AG09309 (cell line): ENCODE measurements around the gene LRPAP1.

Source experiments
- DNase-seq: peaks from one replicate; pipeline ENCODE4 v3.0.0-alpha.2; 2010; ENCODE audit warnings: low read depth
- H3K4me3 ChIP-seq: 2 replicates; pipeline ENCODE4 v1.5.1; 2011; ENCODE audit warnings: mild to moderate bottlenecking, low read depth, low read length, moderate library complexity; ENCODE audit not compliant: control insufficient read depth
- TF ChIP-seq, protein P1 (sequence below): IDR thresholded peaks from 2 replicates; pipeline ENCODE4 v1.5.1; 2011; ENCODE audit warnings: mild to moderate bottlenecking, low read depth, low read length, inconsistent platforms; ENCODE audit not compliant: insufficient read depth, control insufficient read depth; ENCODE audit errors: missing control alignments

Gene LRPAP1

DNA sequence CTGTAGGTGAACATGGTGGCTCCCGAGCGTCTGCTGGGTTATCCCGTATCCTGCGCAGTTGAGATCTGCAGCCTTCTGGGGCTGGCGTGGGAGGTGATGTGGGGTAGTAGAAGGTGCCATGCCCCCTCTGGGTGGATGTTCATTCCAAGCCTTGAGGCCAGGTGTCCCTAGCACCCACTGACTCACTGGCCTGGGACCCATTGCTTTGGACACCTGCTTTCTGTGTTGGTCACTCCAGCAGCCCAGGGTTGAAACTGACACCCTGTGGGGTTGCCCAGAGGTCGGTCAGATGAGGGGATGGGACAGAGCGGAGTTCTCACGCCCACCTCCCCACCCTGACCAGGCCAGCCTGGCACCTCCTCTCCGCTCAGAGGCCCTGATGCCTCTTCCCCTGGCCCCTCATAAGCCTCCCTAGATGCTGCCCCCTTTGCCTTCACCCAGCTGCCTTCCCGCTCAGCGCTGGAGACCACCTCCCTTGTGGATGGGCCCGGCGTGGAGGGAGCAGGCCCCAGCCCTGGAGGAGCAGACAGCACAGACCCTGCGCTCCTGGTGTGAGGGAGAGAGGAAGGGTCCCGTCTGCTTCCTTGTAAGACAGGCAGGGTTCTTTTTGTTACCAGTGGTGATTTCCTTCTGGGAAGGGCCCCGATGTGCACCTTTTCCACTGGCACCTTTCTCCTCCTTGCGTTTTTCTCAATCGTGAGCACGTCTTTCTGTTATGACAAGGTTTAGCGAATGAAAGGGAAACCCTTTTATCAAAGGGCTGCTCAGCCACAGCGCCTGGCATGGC, 67.1 kb downstream of the LRPAP1 start:
- TF ChIP-seq, protein P1, sequence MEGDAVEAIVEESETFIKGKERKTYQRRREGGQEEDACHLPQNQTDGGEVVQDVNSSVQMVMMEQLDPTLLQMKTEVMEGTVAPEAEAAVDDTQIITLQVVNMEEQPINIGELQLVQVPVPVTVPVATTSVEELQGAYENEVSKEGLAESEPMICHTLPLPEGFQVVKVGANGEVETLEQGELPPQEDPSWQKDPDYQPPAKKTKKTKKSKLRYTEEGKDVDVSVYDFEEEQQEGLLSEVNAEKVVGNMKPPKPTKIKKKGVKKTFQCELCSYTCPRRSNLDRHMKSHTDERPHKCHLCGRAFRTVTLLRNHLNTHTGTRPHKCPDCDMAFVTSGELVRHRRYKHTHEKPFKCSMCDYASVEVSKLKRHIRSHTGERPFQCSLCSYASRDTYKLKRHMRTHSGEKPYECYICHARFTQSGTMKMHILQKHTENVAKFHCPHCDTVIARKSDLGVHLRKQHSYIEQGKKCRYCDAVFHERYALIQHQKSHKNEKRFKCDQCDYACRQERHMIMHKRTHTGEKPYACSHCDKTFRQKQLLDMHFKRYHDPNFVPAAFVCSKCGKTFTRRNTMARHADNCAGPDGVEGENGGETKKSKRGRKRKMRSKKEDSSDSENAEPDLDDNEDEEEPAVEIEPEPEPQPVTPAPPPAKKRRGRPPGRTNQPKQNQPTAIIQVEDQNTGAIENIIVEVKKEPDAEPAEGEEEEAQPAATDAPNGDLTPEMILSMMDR, result no peak
- no peak overlapping the region for H3K4me3 ChIP-seq
- no peak for DNase-seq

DNA sequence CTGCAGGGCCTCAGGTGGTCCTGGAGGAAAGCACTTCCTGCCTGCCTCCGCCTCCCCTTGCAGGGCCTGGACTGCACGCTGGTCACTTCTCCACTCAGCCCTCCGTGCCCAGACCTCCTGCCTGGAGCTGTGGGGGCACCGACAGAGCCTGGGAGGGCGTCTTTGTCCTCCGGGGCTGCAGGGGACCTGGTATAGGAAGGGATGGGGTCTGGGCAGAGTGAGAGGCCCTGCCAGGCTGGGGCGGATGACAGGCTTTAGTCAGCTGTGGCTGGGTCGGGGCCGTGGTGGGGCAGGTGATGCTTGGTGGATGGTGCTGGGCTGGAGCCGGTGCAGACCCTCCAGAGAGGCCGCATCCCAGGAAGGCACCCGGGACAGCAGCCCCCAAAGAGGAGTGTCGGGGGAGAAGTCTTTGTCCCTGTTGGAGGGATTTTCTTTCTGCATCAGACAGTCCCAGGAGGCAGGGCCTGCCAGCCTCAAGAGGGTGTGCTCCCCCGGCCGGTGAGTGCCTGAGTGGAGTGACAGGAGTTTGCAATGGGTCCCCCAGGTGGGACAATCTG, 67.8 kb downstream of the LRPAP1 start:
- TF ChIP-seq, protein P1, result no peak
- H3K4me3 ChIP-seq, result no peak overlapping the region
- no peak for DNase-seq

DNA sequence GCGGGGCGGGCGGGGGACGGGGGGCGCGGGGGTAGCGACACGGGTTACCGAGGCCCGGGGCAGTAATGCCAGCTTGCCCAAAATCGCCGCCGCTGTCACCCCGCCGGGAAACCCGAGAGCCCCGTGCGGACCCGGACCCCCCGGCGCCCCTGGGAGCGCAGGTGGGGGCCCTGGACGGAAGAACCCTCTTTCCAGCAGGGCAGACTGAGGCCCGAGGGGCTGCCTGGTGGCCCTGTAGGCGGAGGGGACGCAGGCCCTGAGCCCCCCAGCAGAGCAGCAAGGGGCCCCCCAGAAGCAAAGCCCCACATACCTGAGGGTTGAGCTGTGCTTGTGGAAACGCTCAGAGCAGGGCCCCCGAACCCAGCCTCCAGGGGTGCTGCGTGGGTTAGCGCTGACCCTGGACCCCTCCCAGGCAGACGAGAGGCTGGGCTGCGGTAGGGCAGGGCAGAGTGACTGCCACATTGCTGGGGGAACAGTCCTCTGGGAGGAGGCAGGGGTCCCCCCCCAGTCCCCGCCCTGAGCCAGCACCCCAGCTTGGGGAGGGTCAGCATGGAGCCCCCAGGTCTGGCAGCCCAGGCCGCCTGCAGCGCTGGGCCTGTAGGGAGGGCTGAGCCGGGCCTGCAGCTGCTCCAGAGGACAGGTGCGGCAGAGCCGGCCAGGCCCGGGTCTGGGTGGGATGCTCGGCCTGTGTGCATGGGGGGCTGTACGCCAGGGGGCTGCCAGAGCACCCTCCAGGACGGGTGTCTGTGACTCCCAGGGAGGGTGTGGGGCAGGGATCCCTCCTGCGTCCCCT, 68.5 kb downstream of the LRPAP1 start:
- no peak overlapping the region for H3K4me3 ChIP-seq
- DNase-seq, result no peak
- TF ChIP-seq, protein P1, result no peak

DNA sequence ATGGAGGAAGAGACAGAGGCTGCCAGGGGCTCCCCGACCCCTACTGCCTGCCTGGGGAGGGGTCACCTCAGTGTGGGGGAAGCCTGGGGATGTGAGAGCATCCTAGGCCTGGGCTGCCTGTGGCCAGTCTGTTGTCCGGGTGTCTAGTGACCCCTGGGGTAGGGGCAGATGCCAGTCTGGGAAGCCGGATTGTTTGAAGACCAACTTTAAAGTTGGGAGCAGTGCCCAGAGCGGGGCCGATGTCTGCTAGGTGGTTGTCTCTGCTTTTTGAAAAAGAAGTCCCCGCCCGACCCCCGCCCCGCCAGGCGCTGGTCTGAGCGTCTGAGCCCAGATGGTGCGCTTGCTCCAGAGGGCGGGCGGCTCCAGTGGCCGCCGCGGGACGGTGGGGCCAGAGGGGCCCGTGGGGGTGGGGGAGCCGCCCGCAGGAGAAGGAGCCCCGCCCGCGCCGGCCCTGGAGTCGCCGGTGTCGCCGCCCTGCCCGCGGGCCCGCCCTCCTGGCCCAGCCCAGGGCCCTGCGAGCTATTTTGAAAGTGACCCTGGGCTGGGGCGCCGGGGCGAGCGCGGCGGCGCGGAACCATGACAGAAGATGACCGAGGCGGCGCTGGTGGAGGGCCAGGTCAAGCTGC, 69.3 kb downstream of the LRPAP1 start, which contains the start of gene DOK7:
Gene DOK7 (plus strand): TSS at position 517 of the 626 bp plus-strand sequence. CDS start 70 bp downstream, at position 587.
- TF ChIP-seq, protein P1, result no peak
- peak within 1 kb of the TSS; percentile 28 for H3K4me3 ChIP-seq

DNA sequence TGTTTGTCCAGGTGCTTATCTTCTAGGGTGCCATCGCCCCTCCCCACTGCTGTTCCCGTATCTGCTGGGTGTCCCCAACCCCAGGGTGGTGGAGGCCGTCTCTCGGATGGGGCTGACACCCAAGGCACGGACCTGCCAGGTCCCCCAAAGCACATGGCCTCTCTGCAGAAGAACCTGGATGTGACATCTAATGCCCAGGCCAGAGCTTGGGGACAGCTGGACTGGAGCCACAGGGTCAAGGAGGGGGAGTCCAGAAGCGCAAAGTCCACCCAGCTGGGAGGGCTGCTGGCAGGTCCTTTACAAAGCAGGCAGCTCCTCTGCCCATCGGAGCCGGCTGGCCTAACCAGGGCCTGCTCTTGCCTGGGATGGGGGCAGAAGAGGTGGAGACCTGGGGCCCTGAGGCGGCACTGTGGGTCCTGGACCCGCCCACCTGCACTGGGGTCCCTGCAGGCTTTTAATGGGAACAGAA, 69.9 kb downstream of the LRPAP1 start:
- TF ChIP-seq, protein P1, result no peak
- no peak overlapping the region for H3K4me3 ChIP-seq
- DNase-seq, result no peak

More for the DNA sequence above, 69.3 kb downstream of the LRPAP1 start, which contains the start of gene DOK7:
- no peak for DNase-seq
